GM06990 (cell line): ENCODE measurements around the gene SHISAL2A.

Experiments used
- DNase-seq: peaks from one replicate; pipeline ENCODE4 v3.0.0-alpha.2; 2011; ENCODE audit not compliant: insufficient read length; ENCODE audit errors: extremely low read depth
- H3K27me3 ChIP-seq: replicated peaks from 2 replicates; pipeline ENCODE4 v1.6.0; 2011; ENCODE audit warnings: low read length; ENCODE audit not compliant: control insufficient read depth, insufficient read depth
- H3K36me3 ChIP-seq: 2 replicates; pipeline ENCODE4 v1.5.1; 2011; ENCODE audit warnings: low read length; ENCODE audit not compliant: control insufficient read depth, insufficient read depth
- H3K4me3 ChIP-seq: replicated peaks from 2 replicates; pipeline ENCODE4 v1.5.1; 2011; ENCODE audit warnings: low read depth, mild to moderate bottlenecking, control low read depth, low read length
- CTCF ChIP-seq: IDR thresholded peaks from 2 replicates; pipeline ENCODE4 v1.5.1; 2011; ENCODE audit warnings: low read length, control low read depth, mild to moderate bottlenecking, inconsistent platforms; ENCODE audit not compliant: insufficient read depth, poor library complexity, severe bottlenecking

Gene SHISAL2A

GRCh38 chr1:52662645-52663313 is 29.8 kb downstream of the SHISAL2A start:
- no peaks in the 10 kb centered on the region for H3K36me3 ChIP-seq

GRCh38 chr1:52663716-52664115 is 30.7 kb downstream of the SHISAL2A start:
- DNase-seq, result no peak
- Histone ChIP-seq H3K4me3 (no peak overlapping the region), H3K27me3 (no peaks in the 10 kb centered on the region), H3K36me3 (no peaks in the 10 kb centered on the region)
- no peak for TF ChIP-seq CTCF

More at GRCh38 chr1:52662645-52663313, 29.8 kb downstream of the SHISAL2A start:
- no peak overlapping the region for H3K4me3 ChIP-seq
- no peak for DNase-seq
- no peak for TF ChIP-seq CTCF
- no peaks in the 10 kb centered on the region for H3K27me3 ChIP-seq

- DNase-seq, result no peak
- Histone ChIP-seq H3K27me3 (no peaks in the 10 kb centered on the region), H3K4me3 (no peak overlapping the region), H3K36me3 (no peaks in the 10 kb centered on the region)
- no peak for TF ChIP-seq CTCF
Measured at GRCh38 chr1:52665006-52665941, 32.3 kb downstream of the SHISAL2A start.

GRCh38 chr1:52667290-52667689 is 34.3 kb downstream of the SHISAL2A start:
- H3K36me3 ChIP-seq, result no peaks in the 10 kb centered on the region
- DNase-seq, result no peak
- no peak for TF ChIP-seq CTCF
- no peaks in the 10 kb centered on the region for H3K27me3 ChIP-seq
- H3K4me3 ChIP-seq, result no peak overlapping the region

GRCh38 chr1:52667984-52668383 is 35.0 kb downstream of the SHISAL2A start:
- no peak for DNase-seq
- no peaks in the 10 kb centered on the region for H3K27me3 ChIP-seq
- TF ChIP-seq CTCF, result no peak
- no peak overlapping the region for H3K4me3 ChIP-seq
- no peaks in the 10 kb centered on the region for H3K36me3 ChIP-seq
